Measurements from ENCODE around the gene PPARD. TPM values are rescaled to one million over a fixed set of nuclear protein-coding genes. Genes with fewer than 3 reads are reported as not detected.

The PPARD gene
- polyA plus RNA-seq, 1 donor from 2014 or later, result 1.3 TPM

GRCh38 chr6:35294308-35294945 lies 47.9 kb upstream of the PPARD start:
- no peak overlapping the region for H3K4me3 ChIP-seq (ENCODE audit: low read length)
- H2AFZ ChIP-seq (ENCODE audit: low read depth, low read length), result no peak overlapping the region
- H3K4me2 ChIP-seq (ENCODE audit: low read length), result no peak overlapping the region
- TF ChIP-seq EZH2 (IDR thresholded peaks at IDR 0.05; ENCODE audit: borderline replicate concordance, insufficient read depth, low read length, poor library complexity, severe bottlenecking) (no peak), RAD21 (conservative IDR thresholded peaks at IDR 0.05) (peak; percentile 73), SMC3 (conservative IDR thresholded peaks at IDR 0.05; ENCODE audit: poor library complexity) (peak; percentile 71)
- TF ChIP-seq, protein P1, sequence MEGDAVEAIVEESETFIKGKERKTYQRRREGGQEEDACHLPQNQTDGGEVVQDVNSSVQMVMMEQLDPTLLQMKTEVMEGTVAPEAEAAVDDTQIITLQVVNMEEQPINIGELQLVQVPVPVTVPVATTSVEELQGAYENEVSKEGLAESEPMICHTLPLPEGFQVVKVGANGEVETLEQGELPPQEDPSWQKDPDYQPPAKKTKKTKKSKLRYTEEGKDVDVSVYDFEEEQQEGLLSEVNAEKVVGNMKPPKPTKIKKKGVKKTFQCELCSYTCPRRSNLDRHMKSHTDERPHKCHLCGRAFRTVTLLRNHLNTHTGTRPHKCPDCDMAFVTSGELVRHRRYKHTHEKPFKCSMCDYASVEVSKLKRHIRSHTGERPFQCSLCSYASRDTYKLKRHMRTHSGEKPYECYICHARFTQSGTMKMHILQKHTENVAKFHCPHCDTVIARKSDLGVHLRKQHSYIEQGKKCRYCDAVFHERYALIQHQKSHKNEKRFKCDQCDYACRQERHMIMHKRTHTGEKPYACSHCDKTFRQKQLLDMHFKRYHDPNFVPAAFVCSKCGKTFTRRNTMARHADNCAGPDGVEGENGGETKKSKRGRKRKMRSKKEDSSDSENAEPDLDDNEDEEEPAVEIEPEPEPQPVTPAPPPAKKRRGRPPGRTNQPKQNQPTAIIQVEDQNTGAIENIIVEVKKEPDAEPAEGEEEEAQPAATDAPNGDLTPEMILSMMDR (IDR thresholded peaks at IDR 0.05; ENCODE audit: poor library complexity, severe bottlenecking), result peak; percentile 72
- H3K9ac ChIP-seq (ENCODE audit: low read length), result no peak overlapping the region
- H3K79me2 ChIP-seq (replicated peaks; ENCODE audit: insufficient read depth, low read length), result no peaks in the 10 kb centered on the region
- H3K27me3 ChIP-seq (ENCODE audit: insufficient read depth, low read depth, low read length), result no peaks in the 10 kb centered on the region
- H3F3A ChIP-seq (ENCODE audit: insufficient read depth, low read length, poor library complexity, severe bottlenecking), result no peaks in the 10 kb centered on the region
- H3K36me3 ChIP-seq (ENCODE audit: insufficient read depth, low read length), result no peaks in the 10 kb centered on the region
- no peaks in the 10 kb centered on the region for H3K9me2 ChIP-seq (ENCODE audit: insufficient read depth, low read length)
- H3K27ac ChIP-seq (ENCODE audit: low read length), result no peak overlapping the region
- no peaks in the 10 kb centered on the region for H3K9me3 ChIP-seq (ENCODE audit: low read length)
- H4K20me1 ChIP-seq (ENCODE audit: insufficient read depth), result no peaks in the 10 kb centered on the region

- no peaks in the 10 kb centered on the region for H3K27me3 ChIP-seq (ENCODE audit: insufficient read depth, low read depth, low read length)
- no peak for TF ChIP-seq RAD21 (conservative IDR thresholded peaks at IDR 0.05)
- TF ChIP-seq MXI1 (conservative IDR thresholded peaks at IDR 0.05; ENCODE audit: poor library complexity, severe bottlenecking), result no peak
- TF ChIP-seq TAF1 (IDR thresholded peaks at IDR 0.05; ENCODE audit: low read depth), result no peak
- TF ChIP-seq, protein P1 (IDR thresholded peaks at IDR 0.05; ENCODE audit: poor library complexity, severe bottlenecking), result no peak
- TF ChIP-seq, protein P2, sequence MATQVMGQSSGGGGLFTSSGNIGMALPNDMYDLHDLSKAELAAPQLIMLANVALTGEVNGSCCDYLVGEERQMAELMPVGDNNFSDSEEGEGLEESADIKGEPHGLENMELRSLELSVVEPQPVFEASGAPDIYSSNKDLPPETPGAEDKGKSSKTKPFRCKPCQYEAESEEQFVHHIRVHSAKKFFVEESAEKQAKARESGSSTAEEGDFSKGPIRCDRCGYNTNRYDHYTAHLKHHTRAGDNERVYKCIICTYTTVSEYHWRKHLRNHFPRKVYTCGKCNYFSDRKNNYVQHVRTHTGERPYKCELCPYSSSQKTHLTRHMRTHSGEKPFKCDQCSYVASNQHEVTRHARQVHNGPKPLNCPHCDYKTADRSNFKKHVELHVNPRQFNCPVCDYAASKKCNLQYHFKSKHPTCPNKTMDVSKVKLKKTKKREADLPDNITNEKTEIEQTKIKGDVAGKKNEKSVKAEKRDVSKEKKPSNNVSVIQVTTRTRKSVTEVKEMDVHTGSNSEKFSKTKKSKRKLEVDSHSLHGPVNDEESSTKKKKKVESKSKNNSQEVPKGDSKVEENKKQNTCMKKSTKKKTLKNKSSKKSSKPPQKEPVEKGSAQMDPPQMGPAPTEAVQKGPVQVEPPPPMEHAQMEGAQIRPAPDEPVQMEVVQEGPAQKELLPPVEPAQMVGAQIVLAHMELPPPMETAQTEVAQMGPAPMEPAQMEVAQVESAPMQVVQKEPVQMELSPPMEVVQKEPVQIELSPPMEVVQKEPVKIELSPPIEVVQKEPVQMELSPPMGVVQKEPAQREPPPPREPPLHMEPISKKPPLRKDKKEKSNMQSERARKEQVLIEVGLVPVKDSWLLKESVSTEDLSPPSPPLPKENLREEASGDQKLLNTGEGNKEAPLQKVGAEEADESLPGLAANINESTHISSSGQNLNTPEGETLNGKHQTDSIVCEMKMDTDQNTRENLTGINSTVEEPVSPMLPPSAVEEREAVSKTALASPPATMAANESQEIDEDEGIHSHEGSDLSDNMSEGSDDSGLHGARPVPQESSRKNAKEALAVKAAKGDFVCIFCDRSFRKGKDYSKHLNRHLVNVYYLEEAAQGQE (IDR thresholded peaks at IDR 0.05; ENCODE audit: borderline replicate concordance), result no peak
- TF ChIP-seq POLR2AphosphoS5 (IDR thresholded peaks at IDR 0.05), result no peak
- TF ChIP-seq SMC3 (conservative IDR thresholded peaks at IDR 0.05; ENCODE audit: poor library complexity), result no peak
- no peak for TF ChIP-seq EP300 (conservative IDR thresholded peaks at IDR 0.05; ENCODE audit: poor library complexity, severe bottlenecking)
- no peak for TF ChIP-seq EZH2 (IDR thresholded peaks at IDR 0.05; ENCODE audit: borderline replicate concordance, insufficient read depth, low read length, poor library complexity, severe bottlenecking)
- no peaks in the 10 kb centered on the region for H3K36me3 ChIP-seq (ENCODE audit: insufficient read depth, low read length)
- H3K4me2 ChIP-seq (ENCODE audit: low read length), result no peak overlapping the region
- no peaks in the 10 kb centered on the region for H3K9me3 ChIP-seq (ENCODE audit: low read length)
- no peaks in the 10 kb centered on the region for H4K20me1 ChIP-seq (ENCODE audit: insufficient read depth)
- no peaks in the 10 kb centered on the region for H3K9me2 ChIP-seq (ENCODE audit: insufficient read depth, low read length)
- no peak overlapping the region for H3K4me3 ChIP-seq (ENCODE audit: low read length)
- no peak overlapping the region for H3K27ac ChIP-seq (ENCODE audit: low read length)
- no peaks in the 10 kb centered on the region for H3F3A ChIP-seq (ENCODE audit: insufficient read depth, low read length, poor library complexity, severe bottlenecking)
- no peak overlapping the region for H3K9ac ChIP-seq (ENCODE audit: low read length)
- no peak overlapping the region for H2AFZ ChIP-seq (ENCODE audit: low read depth, low read length)
- no peaks in the 10 kb centered on the region for H3K79me2 ChIP-seq (replicated peaks; ENCODE audit: insufficient read depth, low read length)
Measured at GRCh38 chr6:35295036-35295435, 47.3 kb upstream of the PPARD start.

Data from neural cell (in vitro differentiated cells).